Raji (cell line): ENCODE data around the gene KRT15.

Source experiments
- POLR2A ChIP-seq: IDR thresholded peaks from 2 replicates; pipeline ENCODE4 v1.6.1; 2011; ENCODE audit warnings: low read depth, low read length, control low read depth; ENCODE audit not compliant: insufficient read depth

The KRT15 gene

DNA sequence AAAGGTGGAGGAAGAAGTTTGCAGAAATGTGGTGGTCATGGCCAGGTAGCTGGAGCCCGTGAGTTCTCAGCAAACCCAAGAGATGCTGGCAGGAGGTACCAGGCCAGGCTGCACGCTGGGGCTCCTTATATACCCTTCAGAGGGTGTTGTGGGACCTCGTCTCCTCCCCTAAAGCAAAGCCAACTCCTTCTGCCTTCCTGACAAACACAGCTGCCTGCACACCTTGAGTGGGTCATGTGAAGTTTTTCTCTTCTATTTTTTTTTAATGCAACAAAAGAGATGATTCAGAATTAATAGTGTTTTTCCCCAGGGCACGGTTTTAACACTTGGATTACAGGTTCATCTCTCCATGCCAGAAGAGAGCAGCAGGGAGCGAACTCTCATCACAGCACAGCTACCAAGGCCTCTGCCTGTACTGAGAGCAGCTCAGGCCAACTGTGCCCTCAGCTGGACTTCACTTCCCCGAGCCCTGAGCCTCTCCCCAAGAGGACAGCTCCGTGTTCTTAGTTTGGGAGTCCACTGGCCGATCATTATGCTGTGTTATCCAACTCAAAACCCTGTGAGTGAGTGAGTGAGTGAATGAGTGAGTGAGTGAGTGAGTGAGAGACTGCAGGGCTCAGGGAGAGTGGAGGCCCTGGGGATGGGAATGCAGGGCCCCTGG lies at the start of gene KRT15:
KRT15 (minus strand) TSS at position 102 of the 661 bp plus-strand sequence; CDS start at position 39, 63 bp downstream.
- no peak for TF ChIP-seq POLR2A

GRCh38 chr17:41567317-41567716 lies 48.6 kb upstream of the KRT15 start:
- TF ChIP-seq POLR2A: no peak

GRCh38 chr17:41565338-41565737 lies 46.6 kb upstream of the KRT15 start:
- TF ChIP-seq POLR2A: no peak

DNA sequence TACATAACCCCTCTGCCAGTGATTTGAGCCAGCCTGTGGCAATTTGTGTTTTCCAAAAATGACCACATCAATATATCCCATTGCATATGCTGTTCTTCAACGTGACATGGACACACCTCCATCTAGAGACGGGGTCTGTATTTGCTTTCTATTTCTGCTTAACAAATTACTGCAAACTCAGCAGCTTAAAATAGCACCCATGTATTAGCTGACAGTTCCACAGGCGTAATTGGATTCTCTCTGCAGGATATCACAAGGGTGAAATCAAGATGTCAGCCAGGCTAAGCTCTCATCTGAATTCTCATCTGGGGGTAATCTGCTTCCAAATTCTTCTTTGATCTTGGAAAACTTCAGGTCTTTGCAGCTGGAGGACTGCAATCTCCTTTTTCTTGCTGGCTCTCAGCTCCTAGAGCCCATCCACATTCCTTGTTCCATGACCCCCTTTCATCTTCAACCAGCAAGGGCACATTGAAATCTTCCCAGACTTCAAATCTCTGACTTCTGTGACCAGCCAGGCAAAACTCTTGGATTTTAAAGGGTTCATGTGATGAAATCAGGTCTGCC lies 45.0 kb upstream of the KRT15 start:
- TF ChIP-seq POLR2A: no peak

GRCh38 chr17:41561554-41561953 lies 42.9 kb upstream of the KRT15 start:
- no peak for TF ChIP-seq POLR2A

DNA sequence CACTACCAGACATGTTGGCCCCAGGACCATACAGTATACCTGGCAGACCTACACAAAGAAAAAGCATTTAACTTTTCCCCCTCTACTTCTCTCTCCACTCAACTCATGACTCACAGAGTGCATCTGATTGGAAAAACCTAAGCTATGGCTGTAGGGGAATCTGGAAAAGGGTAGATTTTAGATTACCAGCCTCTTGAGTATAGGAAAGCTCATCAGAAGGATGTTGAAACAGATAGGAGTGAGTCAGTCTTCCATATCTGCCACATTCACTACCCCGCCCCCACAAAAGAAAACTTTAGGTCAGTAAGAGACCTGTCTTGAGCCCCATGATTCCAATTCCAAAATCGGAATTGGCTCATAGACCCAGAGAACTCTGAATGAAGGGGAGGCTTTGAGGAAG lies 40.9 kb upstream of the KRT15 start:
- no peak for TF ChIP-seq POLR2A

DNA sequence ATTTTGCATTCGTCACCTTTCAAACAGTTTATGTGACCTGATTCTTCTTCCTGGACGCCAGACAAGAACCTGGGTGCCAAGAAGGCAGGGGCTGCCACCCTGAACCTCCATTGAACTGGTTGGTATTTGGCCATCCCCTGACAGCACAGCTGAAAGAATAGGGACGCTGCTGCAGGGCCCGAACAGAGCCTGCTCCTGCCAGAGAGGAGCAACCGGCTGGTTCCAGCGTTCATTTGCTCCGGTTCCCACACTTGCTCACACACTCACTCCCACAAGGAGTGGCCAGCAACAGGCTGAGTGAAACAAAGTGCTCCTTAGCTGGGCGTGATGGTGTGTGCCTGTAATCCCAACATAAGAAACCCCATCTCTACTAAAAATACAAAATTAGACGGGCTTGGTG lies 38.2 kb upstream of the KRT15 start:
- no peak for TF ChIP-seq POLR2A

DNA sequence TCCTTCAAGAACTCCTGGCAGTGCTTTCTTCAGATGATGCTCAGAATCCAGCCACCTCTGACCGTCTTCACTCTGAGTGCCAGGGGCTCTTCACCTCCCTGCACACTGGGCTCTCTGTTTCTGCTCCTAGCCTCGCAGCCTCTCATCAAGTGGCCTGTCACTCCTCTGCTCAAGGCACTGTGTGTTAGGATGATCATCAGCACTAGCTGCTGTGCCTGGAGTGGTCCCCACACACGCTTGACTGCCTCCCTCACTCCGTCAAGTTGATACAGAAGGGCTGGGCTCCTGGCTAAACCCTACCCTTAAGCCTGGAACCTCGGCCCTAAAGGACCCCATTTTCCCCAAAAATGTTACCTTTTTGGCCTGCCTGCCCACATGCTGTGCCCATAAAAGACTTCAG lies 37.6 kb upstream of the KRT15 start:
- no peak for TF ChIP-seq POLR2A

DNA sequence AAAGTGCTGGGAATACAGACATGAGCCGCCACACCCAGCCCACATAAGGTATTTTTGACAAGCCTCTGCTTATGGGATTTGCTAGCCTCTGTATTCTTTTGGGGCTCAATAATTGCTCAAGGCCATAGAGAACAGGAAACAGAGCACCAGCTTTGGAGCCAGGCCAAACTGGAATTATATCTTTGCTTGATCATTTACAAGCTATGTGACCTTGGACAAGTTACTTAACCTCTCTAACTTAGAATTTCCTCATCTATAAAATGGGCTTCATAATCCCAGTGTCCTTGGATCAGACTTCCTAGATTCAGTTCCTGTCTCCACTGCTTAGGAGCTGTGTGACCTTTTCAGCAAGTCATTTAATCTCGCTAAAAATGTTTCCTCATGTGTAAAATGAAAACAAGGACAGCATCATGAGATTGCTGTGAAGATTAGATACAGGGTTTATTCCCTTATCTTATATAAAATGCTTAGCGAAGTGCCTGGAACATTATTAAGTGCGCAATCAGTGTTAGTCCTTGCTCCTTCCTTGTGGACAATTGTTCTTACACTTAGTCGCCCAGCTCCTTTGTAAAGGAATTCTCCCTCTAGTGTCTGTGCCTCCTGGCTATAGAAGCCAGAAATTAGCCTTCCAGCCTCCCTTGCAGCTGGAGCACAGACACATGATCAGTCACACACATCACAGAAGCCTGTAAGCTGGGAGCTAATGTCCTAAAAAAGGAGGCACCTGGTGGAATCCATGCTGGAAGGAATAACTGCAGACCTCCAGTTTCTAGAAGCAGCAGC lies 36.6 kb upstream of the KRT15 start:
- no peak for TF ChIP-seq POLR2A

DNA sequence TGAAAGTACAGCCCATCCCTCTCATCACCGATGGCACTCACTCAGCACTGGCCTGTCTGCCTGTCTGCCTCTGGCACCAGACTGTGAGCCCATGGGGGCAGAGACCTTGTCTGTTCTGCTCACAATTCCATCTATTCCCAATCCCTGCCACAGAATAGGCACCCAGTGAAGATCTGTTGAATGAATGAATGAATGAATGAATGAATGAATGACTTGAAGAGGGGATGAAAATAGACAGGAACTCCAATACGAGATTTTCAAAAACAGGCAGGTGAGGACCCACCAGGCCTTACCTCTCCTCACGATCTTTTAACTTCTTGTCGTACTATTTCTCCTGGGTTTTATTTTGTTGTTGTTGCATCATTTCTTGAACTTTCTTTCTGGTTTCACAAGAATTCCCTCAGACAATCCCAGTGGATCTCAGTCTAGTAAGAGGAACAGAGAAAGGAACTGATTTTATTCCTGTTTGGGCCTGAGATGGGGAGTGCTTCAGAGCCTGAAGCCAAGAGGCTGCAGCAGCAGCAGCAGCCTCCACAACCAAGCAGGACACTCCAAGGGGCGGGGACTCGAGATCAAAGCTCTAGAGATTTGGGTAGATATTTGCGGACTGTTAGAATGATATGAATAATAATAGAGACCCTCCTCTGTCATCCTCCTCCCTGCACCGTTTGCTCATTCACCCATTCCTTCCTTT lies 35.4 kb upstream of the KRT15 start:
- TF ChIP-seq POLR2A: no peak

GRCh38 chr17:41553176-41553575 lies 34.5 kb upstream of the KRT15 start:
- TF ChIP-seq POLR2A: no peak

GRCh38 chr17:41552455-41552854 lies 33.8 kb upstream of the KRT15 start:
- no peak for TF ChIP-seq POLR2A

GRCh38 chr17:41551365-41551764 lies 32.7 kb upstream of the KRT15 start:
- TF ChIP-seq POLR2A: no peak

DNA sequence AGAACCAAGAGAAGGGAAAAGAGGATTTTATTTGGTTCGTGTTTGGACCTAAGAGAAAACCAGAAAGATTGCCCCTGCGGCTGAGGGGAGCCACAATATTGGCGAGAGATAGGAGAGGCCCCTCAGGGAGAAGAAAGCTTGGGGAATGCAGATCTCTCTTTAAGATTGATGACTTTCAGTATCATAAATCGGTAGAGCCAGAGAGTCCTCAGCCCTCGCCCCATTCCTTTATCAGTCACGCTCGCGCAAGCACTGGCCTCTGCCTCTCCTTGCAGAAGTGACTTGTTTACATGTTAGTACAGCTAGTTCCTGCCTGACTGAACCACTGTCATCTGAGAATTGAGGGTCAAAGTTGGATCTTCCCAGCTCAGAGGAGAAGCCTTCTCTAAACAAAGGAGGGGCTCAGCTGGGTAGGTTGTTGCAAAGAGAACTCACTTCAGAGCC lies 30.9 kb upstream of the KRT15 start:
- TF ChIP-seq POLR2A: no peak

GRCh38 chr17:41548844-41549595 lies 30.3 kb upstream of the KRT15 start:
- no peak for TF ChIP-seq POLR2A
